ENCODE data around the gene RHOD. TPM values are rescaled to one million over a fixed set of nuclear protein-coding genes. Genes with fewer than 3 reads are reported as not detected.

RHOD gene
- total and polyA plus RNA-seq, 9 of the 15 experiments (the other 6 are each of a cell fraction or from before 2014, with no cell fraction given): not detected

- in situ Hi-C loops (cut with MboI) (no loop called here), intact Hi-C loops (cut with micrococcal nuclease) (no loop called here)
- peaks cover 20 to 34% of the 10 kb centered on the region in 2 experiments for H3K4me1 ChIP-seq (replicated peaks in 1 of 2; ENCODE audit: control insufficient read depth in 2 of 2, insufficient read depth in 2 of 2, low read length in 2 of 2)
- H3K9me3 ChIP-seq (replicated peaks; ENCODE audit: control insufficient read depth, insufficient read depth, low read depth, low read length): no peaks in the 10 kb centered on the region
- ChIA-PET POLR2A (interaction anchor here (0.6 to 1.2 kb wide), 4 partner anchors 8 to 696 kb away, joined by 3 to 4 read pairs (median 3); no protein-coding TSS in a partner anchor), CTCF (ENCODE audit: low intra/inter-chr PET ratio) (no interaction called here)
- no peaks in the 10 kb centered on the region for H3K79me2 ChIP-seq (ENCODE audit: control insufficient read depth, insufficient read depth, low read length)
- no peak for FAIRE-seq
- no peak overlapping the region for H2AFZ ChIP-seq (ENCODE audit: low read depth, low read length)
- H3K27ac ChIP-seq (ENCODE audit: extremely low read depth, low read depth, low read length): no peak overlapping the region
- no peak overlapping the region for H3K4me2 ChIP-seq (ENCODE audit: insufficient read depth, low read length)
- no TSS peak for BruUV-seq (replicated peaks)
- H3K36me3 ChIP-seq (ENCODE audit: control insufficient read depth, insufficient read depth, low read length): no peaks in the 10 kb centered on the region
- no peaks in the 10 kb centered on the region for H3K9me1 ChIP-seq (ENCODE audit: control insufficient read depth, insufficient read depth, low read length)
- WGBS (ENCODE audit: insufficient coverage, low coverage, missing lambda C conversion rate): 20% methylated on average over 3 of the region's 3 CpGs
- no peak for ATAC-seq
- no peak for DNase-seq (ENCODE audit: extremely low read depth in 1 of 4, low spot score in 3 of 4)
- H3K9ac ChIP-seq (ENCODE audit: insufficient read depth in 1 of 2, low read depth in 2 of 2, low read length in 2 of 2): 0 out of 4 replicates have a peak overlapping the region, but pooled peaks of 1 of the 2 experiments have one; percentile 17
- no peaks in the 10 kb centered on the region for H4K20me1 ChIP-seq (replicated peaks; ENCODE audit: control insufficient read depth, insufficient read depth, low read length)
- no peak for TF ChIP-seq NR2F6 (CRISPR knock-in tag; IDR thresholded peaks at IDR 0.05)
- H3K4me3 ChIP-seq: no peak overlapping the region
- H3K27me3 ChIP-seq (ENCODE audit: control insufficient read depth in 2 of 2, insufficient read depth in 2 of 2, low read length in 2 of 2): no peaks in the 10 kb centered on the region
These were observed 3.0 kb downstream of the RHOD start for GRCh38 chr11:67059671-67060070.

- Histone ChIP-seq H3K9ac (ENCODE audit: insufficient read depth in 1 of 2, low read depth in 2 of 2, low read length in 2 of 2) (no peak overlapping the region), H3K27ac (ENCODE audit: extremely low read depth, low read depth, low read length) (no peak overlapping the region), H3K79me2 (ENCODE audit: control insufficient read depth, insufficient read depth, low read length) (no peaks in the 10 kb centered on the region), H3K4me2 (ENCODE audit: insufficient read depth, low read length) (no peak overlapping the region), H3K27me3 (ENCODE audit: control insufficient read depth in 2 of 2, insufficient read depth in 2 of 2, low read length in 2 of 2) (no peaks in the 10 kb centered on the region), H3K9me3 (replicated peaks; ENCODE audit: control insufficient read depth, insufficient read depth, low read depth, low read length) (no peaks in the 10 kb centered on the region), H3K4me1 (replicated peaks in 1 of 2; ENCODE audit: control insufficient read depth in 2 of 2, insufficient read depth in 2 of 2, low read length in 2 of 2) (peaks cover 16 to 29% of the 10 kb centered on the region in 2 experiments), H3K4me3 (no peak overlapping the region), H2AFZ (ENCODE audit: low read depth, low read length) (no peak overlapping the region), H3K9me1 (ENCODE audit: control insufficient read depth, insufficient read depth, low read length) (no peaks in the 10 kb centered on the region), H4K20me1 (replicated peaks; ENCODE audit: control insufficient read depth, insufficient read depth, low read length) (no peaks in the 10 kb centered on the region), H3K36me3 (ENCODE audit: control insufficient read depth, insufficient read depth, low read length) (no peaks in the 10 kb centered on the region)
- no peak for DNase-seq (ENCODE audit: extremely low read depth in 1 of 4, low spot score in 3 of 4)
- no peak for FAIRE-seq
- 0 out of 2 replicates have a peak, but pooled peaks have one; percentile 23 for TF ChIP-seq FOSL1 (tag; conservative IDR thresholded peaks at IDR 0.05)
- no peak for TF ChIP-seq MTF1 (CRISPR knock-in tag; IDR thresholded peaks at IDR 0.05; ENCODE audit: borderline replicate concordance)
- TF ChIP-seq BMI1 (IDR thresholded peaks at IDR 0.05; ENCODE audit: low read length): no peak
- TF ChIP-seq CXXC5 (CRISPR knock-in tag; IDR thresholded peaks at IDR 0.05): no peak
- TF ChIP-seq KDM4B (IDR thresholded peaks at IDR 0.05; ENCODE audit: borderline replicate concordance in 2 of 2, low read depth in 1 of 2): no peak
- peak in 1 of 3 experiments; percentile 13; a peak in 1 of 6 replicates for TF ChIP-seq CTCF (IDR thresholded peaks at IDR 0.05 in 2 of 3, conservative IDR thresholded peaks at IDR 0.05 in 1 of 3; ENCODE audit: insufficient read depth in 2 of 3, low read depth in 1 of 3, low read length in 3 of 3)
- TF ChIP-seq E2F8 (IDR thresholded peaks at IDR 0.05; ENCODE audit: low read depth, partially characterized antibody): no peak
- 0 out of 2 replicates have a peak, but pooled peaks have one; percentile 10 for TF ChIP-seq JUND (IDR thresholded peaks at IDR 0.05; ENCODE audit: borderline replicate concordance, low read depth, low read length)
- TF ChIP-seq JUND (tag; IDR thresholded peaks at IDR 0.05; ENCODE audit: borderline replicate concordance, low read depth, low read length): no peak
- BruUV-seq (replicated peaks): no TSS peak
- ATAC-seq: peak; percentile 36; the same call in 2 of the 3 replicates
- 25% methylated on average over 6 of the region's 7 CpGs for WGBS (ENCODE audit: insufficient coverage, low coverage, missing lambda C conversion rate)
- POLR2A ChIA-PET: interaction anchor here (0.6 to 1.2 kb wide), 3 partner anchors 11 to 696 kb away, joined by 3 to 4 read pairs (median 3); no protein-coding TSS in a partner anchor
- in situ Hi-C loops (cut with MboI) (no loop called here), intact Hi-C loops (cut with micrococcal nuclease) (no loop called here)
- CTCF ChIA-PET (ENCODE audit: low intra/inter-chr PET ratio): no interaction called here
These were observed 3.5 kb downstream of the RHOD start for GRCh38 chr11:67060111-67060522.

Data from K562 (cell line).